Fibroblast of pulmonary artery (primary cell): Measurements from ENCODE around the gene XXYLT1.

Experiments used
- DNase-seq: peaks from one replicate; pipeline ENCODE4 v3.0.0-alpha.2; 2010; ENCODE audit warnings: low read depth
- H3K4me3 ChIP-seq: replicated peaks from 2 replicates; pipeline ENCODE4 v1.5.1; 2011; ENCODE audit warnings: low read depth, mild to moderate bottlenecking, control low read depth, low read length, moderate library complexity
- CTCF ChIP-seq: IDR thresholded peaks from 2 replicates; pipeline ENCODE4 v1.5.1; 2011; ENCODE audit warnings: mild to moderate bottlenecking, control low read depth, low read length, inconsistent platforms; ENCODE audit errors: missing control alignments

Gene XXYLT1

GRCh38 chr3:195250473-195251251 lies 20.3 kb downstream of the XXYLT1 start:
- peak; percentile 34 for TF ChIP-seq CTCF
- no peak overlapping the region for H3K4me3 ChIP-seq
- DNase-seq: peak; percentile 49

GRCh38 chr3:195249858-195250464 lies 21.0 kb downstream of the XXYLT1 start:
- DNase-seq: no peak
- TF ChIP-seq CTCF: no peak
- no peak overlapping the region for H3K4me3 ChIP-seq

- no peak for DNase-seq
- H3K4me3 ChIP-seq: no peak overlapping the region
- no peak for TF ChIP-seq CTCF
Measured at GRCh38 chr3:195249057-195249770, 21.7 kb downstream of the XXYLT1 start.

GRCh38 chr3:195248281-195248680 lies 22.7 kb downstream of the XXYLT1 start:
- peak; percentile 23 for DNase-seq
- TF ChIP-seq CTCF: no peak
- H3K4me3 ChIP-seq: no peak overlapping the region

GRCh38 chr3:195247863-195248189 lies 23.1 kb downstream of the XXYLT1 start:
- DNase-seq: no peak
- H3K4me3 ChIP-seq: no peak overlapping the region
- no peak for TF ChIP-seq CTCF

GRCh38 chr3:195247086-195247862 lies 23.7 kb downstream of the XXYLT1 start:
- no peak for DNase-seq
- no peak for TF ChIP-seq CTCF
- no peak overlapping the region for H3K4me3 ChIP-seq
